Peyer's patch (tissue), 4 donors: Measurements from ENCODE around the gene TINAGL1. TPM values are rescaled to one million over a fixed set of nuclear protein-coding genes. Genes with fewer than 3 reads are reported as not detected.
A peak's percentile ranks its signal among the peaks of the same experiment; 100 is the strongest.

Source experiments
- DNase-seq, 3 donors: peaks; one replicate each; pipeline ENCODE4 v3.0.0-alpha.2; 2017 to 2019
- H3K27ac ChIP-seq, 4 donors: fragments of 200-600 bp; sonication (generic); one replicate each; pipeline ENCODE4 v1.5.1; 2016 to 2019
- H3K27me3 ChIP-seq, 2 donors: fragments of 200-600 bp; sonication (generic); one replicate each; pipeline ENCODE4 v1.5.1; 2019
- H3K36me3 ChIP-seq, 3 donors: fragments of 200-600 bp; sonication (generic); one replicate each; pipeline ENCODE4 v1.5.1; 2016 to 2019
- H3K4me1 ChIP-seq, 4 donors: fragments of 200-600 bp; sonication (generic); one replicate each; pipeline ENCODE4 v1.5.1; 2016 to 2019
- H3K4me3 ChIP-seq, 4 donors: fragments of 200-600 bp; sonication (generic); 1 replicate in 3 of 4; 2 replicates in 1 of 4; pipeline ENCODE4 v1.5.1; 2016 to 2019; ENCODE audit warnings: mild to moderate bottlenecking in 1 of 4
- H3K9me3 ChIP-seq, 4 donors: fragments of 200-600 bp; sonication (generic); one replicate each; pipeline ENCODE4 v1.5.1; 2016 to 2019; ENCODE audit warnings: mild to moderate bottlenecking in 1 of 4
- CTCF ChIP-seq, 6 experiments: fragments of 450-650 bp in 4 of 6; fragments of 200-600 bp in 2 of 6; sonication (generic) in 1 of 6; IDR thresholded peaks; one replicate each; pipeline ENCODE4 v1.5.1; 2017 to 2019; ENCODE audit warnings: antibody characterized with exemption in 6 of 6, mild to moderate bottlenecking in 3 of 6, moderate library complexity in 1 of 6
- POLR2A ChIP-seq, 2 donors: fragments of 450-650 bp; IDR thresholded peaks; one replicate each; pipeline ENCODE4 v1.5.1; 2017; ENCODE audit warnings: antibody characterized with exemption in 2 of 2, mild to moderate bottlenecking in 2 of 2, moderate library complexity in 2 of 2
- total RNA-seq, 4 donors: library from RNA; depleted of rRNA; stranded (reverse); fragments of >200 nt; gene quantifications; one replicate each; pipeline ENCODE4 v1.1.0, GENCODE V29; 2016

TINAGL1 gene
- total RNA-seq: 100 to 1,000 TPM; 112 to 215 (median 192) TPM

GRCh38 chr1:31576201-31576669, at the start of gene TINAGL1:
TINAGL1 (plus strand) TSS chr1:31576515; CDS start chr1:31577149, 634 bp downstream.
- peak in 2 of 3 donors; percentile 89 to 92 for DNase-seq
- peak within 1 kb of the TSS; percentile 16 to 76 (median 52) for H3K4me3 ChIP-seq
- TF ChIP-seq POLR2A (IDR thresholded peaks at IDR 0.05) (peak; percentile 93 to 98), CTCF (IDR thresholded peaks at IDR 0.05) (no peak)
- H3K4me1 ChIP-seq: peaks cover 0 to 55% (median 11%) of the 10 kb centered on the region in 4 donors
- H3K36me3 ChIP-seq: no peaks in the 10 kb centered on the region
- peak within 1 kb of the TSS; percentile 42 to 96 (median 88) for H3K27ac ChIP-seq
- no peaks in the 10 kb centered on the region for H3K9me3 ChIP-seq
- H3K27me3 ChIP-seq: no peaks in the 10 kb centered on the region

GRCh38 chr1:31529999-31530684, 46.2 kb upstream of the TINAGL1 start:
- no peak for TF ChIP-seq CTCF (IDR thresholded peaks at IDR 0.05)
- TF ChIP-seq POLR2A (IDR thresholded peaks at IDR 0.05): no peak
- H3K9me3 ChIP-seq: no peaks in the 10 kb centered on the region
- H3K4me1 ChIP-seq: no peaks in the 10 kb centered on the region
- H3K27ac ChIP-seq: no peak overlapping the region
- DNase-seq: no peak
- H3K36me3 ChIP-seq: no peaks in the 10 kb centered on the region
- H3K4me3 ChIP-seq: no peak overlapping the region
- no peaks in the 10 kb centered on the region for H3K27me3 ChIP-seq

- H3K9me3 ChIP-seq: no peaks in the 10 kb centered on the region
- no peak for TF ChIP-seq CTCF (IDR thresholded peaks at IDR 0.05)
- no peak for TF ChIP-seq POLR2A (IDR thresholded peaks at IDR 0.05)
- H3K27me3 ChIP-seq: no peaks in the 10 kb centered on the region
- DNase-seq: no peak
- H3K4me1 ChIP-seq: peaks cover 0 to 3% (median 0%) of the 10 kb centered on the region in 4 donors
- no peak overlapping the region for H3K4me3 ChIP-seq
- H3K36me3 ChIP-seq: no peaks in the 10 kb centered on the region
- H3K27ac ChIP-seq: no peak overlapping the region
Measured at GRCh38 chr1:31531177-31531999, 44.9 kb upstream of the TINAGL1 start.

- Histone ChIP-seq H3K36me3 (no peaks in the 10 kb centered on the region), H3K4me3 (no peak overlapping the region), H3K4me1 (peaks cover 0 to 5% (median 0%) of the 10 kb centered on the region in 4 donors), H3K27ac (no peak overlapping the region), H3K27me3 (no peaks in the 10 kb centered on the region), H3K9me3 (no peaks in the 10 kb centered on the region)
- no peak for DNase-seq
- no peak for TF ChIP-seq POLR2A (IDR thresholded peaks at IDR 0.05)
- TF ChIP-seq CTCF (IDR thresholded peaks at IDR 0.05): no peak
Measured at GRCh38 chr1:31532173-31532572, 44.1 kb upstream of the TINAGL1 start.

GRCh38 chr1:31535561-31535960, 40.8 kb upstream of the TINAGL1 start:
- DNase-seq: no peak
- H3K9me3 ChIP-seq: no peaks in the 10 kb centered on the region
- no peaks in the 10 kb centered on the region for H3K27me3 ChIP-seq
- H3K4me1 ChIP-seq: peaks cover 0 to 5% (median 0%) of the 10 kb centered on the region in 4 donors
- no peak overlapping the region for H3K4me3 ChIP-seq
- no peaks in the 10 kb centered on the region for H3K36me3 ChIP-seq
- TF ChIP-seq CTCF (IDR thresholded peaks at IDR 0.05): no peak
- TF ChIP-seq POLR2A (IDR thresholded peaks at IDR 0.05): no peak
- no peak overlapping the region for H3K27ac ChIP-seq
